A673 (cell line): ENCODE data around the gene FASN.

Experiments used
- EZH2 ChIP-seq: fragments of 200-600 bp; sonication (generic); IDR thresholded peaks from 2 replicates; pipeline ENCODE4 v1.6.1; 2017; ENCODE audit warnings: borderline replicate concordance, low read depth, mild to moderate bottlenecking, mixed read lengths, antibody characterized with exemption, low read length; ENCODE audit not compliant: poor library complexity, severe bottlenecking
- TF ChIP-seq, protein P1 (sequence below): fragments of 300-800, 200-600 bp; sonication (generic); conservative IDR thresholded peaks from 2 replicates; pipeline ENCODE4 v1.5.1; 2017; ENCODE audit warnings: low read depth, mild to moderate bottlenecking, antibody characterized with exemption, low read length, moderate library complexity, mixed read lengths

DNA sequence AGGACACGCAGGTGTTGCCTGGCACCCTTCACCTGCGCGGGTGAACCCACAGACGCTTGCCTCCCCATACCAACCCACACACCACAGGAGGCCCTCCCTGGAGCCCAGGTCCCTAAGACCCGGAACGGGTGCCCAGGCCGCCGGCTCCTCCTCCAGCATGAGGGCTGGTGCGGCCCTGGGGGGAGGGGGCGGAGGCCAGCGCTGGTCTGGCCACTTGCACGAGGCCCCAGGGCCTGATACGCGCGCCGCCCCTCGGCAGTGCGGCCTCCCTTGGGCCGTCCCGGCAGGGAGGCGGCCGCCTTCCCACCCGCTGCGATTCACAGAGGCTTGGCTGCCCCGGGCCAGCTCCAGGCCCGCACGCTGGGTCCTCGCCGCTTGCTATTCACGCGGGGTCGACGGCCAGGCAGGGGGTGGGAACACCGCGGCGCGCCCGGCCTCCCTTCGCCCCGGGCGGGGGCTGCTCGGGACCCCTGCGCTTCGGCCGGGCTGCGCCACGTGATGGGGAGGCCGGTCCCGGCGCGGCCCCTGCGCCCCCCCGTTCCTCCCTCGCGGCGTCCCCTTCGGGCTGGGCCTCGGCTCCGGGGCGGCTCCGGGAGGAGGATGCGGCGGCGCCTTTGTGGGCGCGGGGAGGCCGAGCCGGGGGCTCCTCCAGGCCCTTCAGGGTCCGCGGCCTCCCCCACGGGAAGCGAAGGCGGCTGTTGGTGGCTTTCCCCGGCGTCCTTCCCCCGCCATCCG lies 685 bp downstream of the FASN start:
- TF ChIP-seq, protein P1, sequence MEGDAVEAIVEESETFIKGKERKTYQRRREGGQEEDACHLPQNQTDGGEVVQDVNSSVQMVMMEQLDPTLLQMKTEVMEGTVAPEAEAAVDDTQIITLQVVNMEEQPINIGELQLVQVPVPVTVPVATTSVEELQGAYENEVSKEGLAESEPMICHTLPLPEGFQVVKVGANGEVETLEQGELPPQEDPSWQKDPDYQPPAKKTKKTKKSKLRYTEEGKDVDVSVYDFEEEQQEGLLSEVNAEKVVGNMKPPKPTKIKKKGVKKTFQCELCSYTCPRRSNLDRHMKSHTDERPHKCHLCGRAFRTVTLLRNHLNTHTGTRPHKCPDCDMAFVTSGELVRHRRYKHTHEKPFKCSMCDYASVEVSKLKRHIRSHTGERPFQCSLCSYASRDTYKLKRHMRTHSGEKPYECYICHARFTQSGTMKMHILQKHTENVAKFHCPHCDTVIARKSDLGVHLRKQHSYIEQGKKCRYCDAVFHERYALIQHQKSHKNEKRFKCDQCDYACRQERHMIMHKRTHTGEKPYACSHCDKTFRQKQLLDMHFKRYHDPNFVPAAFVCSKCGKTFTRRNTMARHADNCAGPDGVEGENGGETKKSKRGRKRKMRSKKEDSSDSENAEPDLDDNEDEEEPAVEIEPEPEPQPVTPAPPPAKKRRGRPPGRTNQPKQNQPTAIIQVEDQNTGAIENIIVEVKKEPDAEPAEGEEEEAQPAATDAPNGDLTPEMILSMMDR = no peak
- TF ChIP-seq EZH2 = no peak
